Mesothelial cell of epicardium (in vitro differentiated cells): Measurements from ENCODE around the gene NGRN. TPM values are rescaled to one million over a fixed set of nuclear protein-coding genes. Genes with fewer than 3 reads are reported as not detected.

Experiments used
- DNase-seq, 2 experiments: peaks; one replicate each; pipeline ENCODE4 v3.0.0; 2021; ENCODE audit warnings: low spot score in 2 of 2; ENCODE audit not compliant: unreplicated experiment in 2 of 2
- H3K27ac Mint-ChIP-seq: 2 replicates; pipeline ENCODE4 v1.8.0; 2021; ENCODE audit warnings: mixed read lengths
- H3K27me3 Mint-ChIP-seq: 2 replicates; pipeline ENCODE4 v1.8.0; 2021; ENCODE audit warnings: low read depth, mixed read lengths
- H3K36me3 Mint-ChIP-seq: 2 replicates; pipeline ENCODE4 v1.8.0; 2021; ENCODE audit warnings: mixed read lengths
- H3K4me1 Mint-ChIP-seq: 2 replicates; pipeline ENCODE4 v1.8.0; 2021; ENCODE audit warnings: mixed read lengths
- H3K4me3 Mint-ChIP-seq: 2 replicates; pipeline ENCODE4 v1.8.0; 2021; ENCODE audit warnings: mild to moderate bottlenecking, moderate library complexity, mixed read lengths
- H3K9me3 Mint-ChIP-seq: 2 replicates; pipeline ENCODE4 v1.8.0; 2021; ENCODE audit warnings: mixed read lengths
- CTCF ChIP-seq: fragments of 200-600 bp; sonication (generic); IDR thresholded peaks from one replicate; pipeline ENCODE4 v1.5.0; 2021; ENCODE audit warnings: antibody characterized with exemption; ENCODE audit not compliant: unreplicated experiment
- total RNA-seq: library from RNA; stranded (reverse); gene quantifications from 3 replicates; pipeline ENCODE4 v1.2.1, GENCODE V29; 2021

NGRN gene
- total RNA-seq, 1 donor from 2014 or later = 93.4 TPM

DNA sequence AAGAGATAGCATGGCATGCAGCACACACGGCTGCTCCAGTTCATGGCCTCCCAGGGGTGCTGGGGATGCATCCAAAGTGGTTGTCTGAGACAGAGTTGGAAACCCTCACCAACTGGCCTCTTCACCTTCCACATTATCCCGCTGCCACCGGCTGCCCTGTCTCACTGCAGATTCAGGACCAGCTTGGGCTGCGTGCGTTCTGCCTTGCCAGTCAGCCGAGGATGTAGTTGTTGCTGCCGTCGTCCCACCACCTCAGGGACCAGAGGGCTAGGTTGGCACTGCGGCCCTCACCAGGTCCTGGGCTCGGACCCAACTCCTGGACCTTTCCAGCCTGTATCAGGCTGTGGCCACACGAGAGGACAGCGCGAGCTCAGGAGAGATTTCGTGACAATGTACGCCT is 36.5 kb upstream of the NGRN start:
- Mint-ChIP-seq H3K4me3 (no peak overlapping the region), H3K9me3 (no peaks in the 10 kb centered on the region), H3K27me3 (no peaks in the 10 kb centered on the region), H3K36me3 (peaks cover 17% of the 10 kb centered on the region), H3K4me1 (peaks cover 3% of the 10 kb centered on the region), H3K27ac (no peak overlapping the region)
- TF ChIP-seq CTCF = no peak
- no peak for DNase-seq

DNA sequence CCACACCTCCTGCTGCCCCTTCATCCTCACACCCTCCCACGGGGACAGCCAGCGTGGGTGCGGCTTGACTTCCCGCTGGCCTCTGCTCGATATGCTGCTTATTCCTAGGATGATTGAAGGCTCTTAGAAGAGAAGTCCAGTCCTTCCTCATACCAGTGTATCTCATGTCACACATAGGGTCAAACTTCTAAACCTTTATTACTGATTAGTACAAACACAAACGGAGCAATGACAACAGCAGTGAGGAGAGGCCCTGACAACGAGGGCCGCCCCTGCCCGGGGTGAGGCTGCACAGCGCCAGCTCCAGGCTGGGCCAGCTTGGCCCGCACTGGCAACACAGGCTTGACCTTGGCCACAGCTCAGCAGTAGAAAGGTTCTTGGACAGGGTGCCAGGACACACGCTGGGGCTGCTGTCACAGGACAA is 35.4 kb upstream of the NGRN start:
- no peak for DNase-seq
- Mint-ChIP-seq H3K4me1 (peaks cover 11% of the 10 kb centered on the region), H3K27me3 (no peaks in the 10 kb centered on the region), H3K9me3 (no peaks in the 10 kb centered on the region), H3K36me3 (peaks cover 14% of the 10 kb centered on the region), H3K4me3 (no peak overlapping the region), H3K27ac (no peak overlapping the region)
- no peak for TF ChIP-seq CTCF

- Mint-ChIP-seq H3K27me3 (no peaks in the 10 kb centered on the region), H3K27ac (no peak overlapping the region), H3K9me3 (no peaks in the 10 kb centered on the region), H3K4me1 (peaks cover 12% of the 10 kb centered on the region), H3K36me3 (peaks cover 14% of the 10 kb centered on the region), H3K4me3 (no peak overlapping the region)
- DNase-seq = no peak
- TF ChIP-seq CTCF = no peak
Observed at GRCh38 chr15:90230610-90231009, 34.9 kb upstream of the NGRN start.

- DNase-seq = no peak
- no peak for TF ChIP-seq CTCF
- H3K9me3 Mint-ChIP-seq = no peaks in the 10 kb centered on the region
- peaks cover 12% of the 10 kb centered on the region for H3K4me1 Mint-ChIP-seq
- peak overlapping the region; percentile 38 for H3K4me3 Mint-ChIP-seq
- H3K27ac Mint-ChIP-seq = no peak overlapping the region
- no peaks in the 10 kb centered on the region for H3K27me3 Mint-ChIP-seq
- peaks cover 13% of the 10 kb centered on the region for H3K36me3 Mint-ChIP-seq
Observed at GRCh38 chr15:90231028-90232017, 34.1 kb upstream of the NGRN start.

GRCh38 chr15:90232196-90232595 is 33.3 kb upstream of the NGRN start:
- Mint-ChIP-seq H3K27me3 (no peaks in the 10 kb centered on the region), H3K27ac (no peak overlapping the region), H3K9me3 (no peaks in the 10 kb centered on the region), H3K4me1 (peaks cover 12% of the 10 kb centered on the region), H3K4me3 (peak overlapping the region; percentile 75), H3K36me3 (peaks cover 13% of the 10 kb centered on the region)
- TF ChIP-seq CTCF = no peak
- DNase-seq = no peak
